Measurements from ENCODE around the gene HOXA13.

The HOXA13 gene

GRCh38 chr7:27148031-27148755 is 51.7 kb downstream of the HOXA13 start:
- no peak for DNase-seq (ENCODE audit: low read depth in 2 of 2, low spot score in 1 of 2)

GRCh38 chr7:27147199-27148030 is 52.5 kb downstream of the HOXA13 start, which contains the start of gene HOXA6:
HOXA6 (minus strand) TSS chr7:27147774; CDS start chr7:27147749, 25 bp downstream.
- DNase-seq (ENCODE audit: low read depth in 2 of 2, low spot score in 1 of 2): no peak

GRCh38 chr7:27146491-27147198 is 53.2 kb downstream of the HOXA13 start:
- no peak for DNase-seq (ENCODE audit: low read depth in 2 of 2, low spot score in 1 of 2)

GRCh38 chr7:27145914-27146412 is 53.9 kb downstream of the HOXA13 start:
- DNase-seq (ENCODE audit: low read depth in 2 of 2, low spot score in 1 of 2): no peak

- DNase-seq (ENCODE audit: low read depth in 2 of 2, low spot score in 1 of 2): no peak
Measured at GRCh38 chr7:27145165-27145913, 54.6 kb downstream of the HOXA13 start.

- DNase-seq (ENCODE audit: low read depth in 2 of 2, low spot score in 1 of 2): no peak
Measured at GRCh38 chr7:27144781-27145164, 55.1 kb downstream of the HOXA13 start.
